ENCODE measurements around the gene GAPVD1. TPM values are rescaled to one million over a fixed set of nuclear protein-coding genes. Genes with fewer than 3 reads are reported as not detected.

Gene GAPVD1
- total and polyA plus RNA-seq, 2 of the 13 experiments (the other 11 are each of a cell fraction or from before 2014, with no cell fraction given), result 11.1 to 33.2 TPM

DNA sequence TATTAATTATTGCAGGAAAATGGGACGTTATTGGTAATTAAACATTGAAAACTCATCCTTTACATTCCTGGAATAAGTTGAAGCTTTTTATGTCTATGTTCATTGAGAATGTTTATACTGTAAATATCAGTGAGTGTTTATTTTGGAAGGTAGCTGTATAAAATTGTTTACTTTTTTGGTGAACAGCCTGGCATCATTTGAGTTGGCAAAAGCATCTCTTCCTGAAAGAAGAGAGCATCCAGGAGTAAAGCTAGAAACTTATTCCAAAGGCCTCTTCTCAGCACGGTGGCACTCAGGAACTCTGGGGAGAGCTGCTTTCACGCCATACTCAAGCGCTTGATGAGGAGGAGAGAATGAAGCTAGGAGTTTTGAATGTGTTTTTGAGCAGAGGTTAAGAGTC is 79.9 kb downstream of the GAPVD1 start:
- FAIRE-seq (no peak), DNase-seq (ENCODE audit: low spot score) (no peak), ATAC-seq (no peak)
- ChIA-PET POLR2A (no interaction called here), CTCF (ENCODE audit: low intra/inter-chr PET ratio, low total read pairs) (no interaction called here)
- WGBS (ENCODE audit: low lambda C conversion rate), result 99% methylated on average over 4 of the region's 4 CpGs
- H2AFZ ChIP-seq (ENCODE audit: low read length), result no peak overlapping the region
- no peaks in the 10 kb centered on the region for H4K20me1 ChIP-seq (ENCODE audit: insufficient read depth, low read length)
- H3K27me3 ChIP-seq (ENCODE audit: control insufficient read depth in 1 of 2, insufficient read depth in 2 of 2, low read length in 2 of 2), result no peaks in the 10 kb centered on the region
- intact Hi-C loops (cut with micrococcal nuclease; ENCODE audit: unreplicated experiment), result no loop called here
- no peak overlapping the region for H3K4me3 ChIP-seq (replicated peaks in 1 of 3; ENCODE audit: insufficient read depth in 1 of 3, low read depth in 2 of 3, low read length in 3 of 3)
- TF ChIP-seq ZNF720 (CRISPR knock-in tag; IDR thresholded peaks at IDR 0.05), result no peak
- TF ChIP-seq STAG1 (CRISPR knock-in tag; IDR thresholded peaks at IDR 0.05), result no peak
- TF ChIP-seq, protein P1, sequence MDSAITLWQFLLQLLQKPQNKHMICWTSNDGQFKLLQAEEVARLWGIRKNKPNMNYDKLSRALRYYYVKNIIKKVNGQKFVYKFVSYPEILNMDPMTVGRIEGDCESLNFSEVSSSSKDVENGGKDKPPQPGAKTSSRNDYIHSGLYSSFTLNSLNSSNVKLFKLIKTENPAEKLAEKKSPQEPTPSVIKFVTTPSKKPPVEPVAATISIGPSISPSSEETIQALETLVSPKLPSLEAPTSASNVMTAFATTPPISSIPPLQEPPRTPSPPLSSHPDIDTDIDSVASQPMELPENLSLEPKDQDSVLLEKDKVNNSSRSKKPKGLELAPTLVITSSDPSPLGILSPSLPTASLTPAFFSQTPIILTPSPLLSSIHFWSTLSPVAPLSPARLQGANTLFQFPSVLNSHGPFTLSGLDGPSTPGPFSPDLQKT (CRISPR knock-in tag; IDR thresholded peaks at IDR 0.05; ENCODE audit: borderline replicate concordance), result no peak
- no peak for TF ChIP-seq ZSCAN20 (CRISPR knock-in tag; IDR thresholded peaks at IDR 0.05; ENCODE audit: borderline replicate concordance)
- H3K9ac ChIP-seq (ENCODE audit: insufficient read depth, low read depth, low read length), result no peak overlapping the region
- peaks cover 20% of the 10 kb centered on the region for H3K4me1 ChIP-seq (ENCODE audit: insufficient read depth, low read length)
- H3K9me3 ChIP-seq (ENCODE audit: low read length), result no peaks in the 10 kb centered on the region
- in situ Hi-C loops (cut with HindIII; ENCODE audit: extremely low pct_ligation_motif_present, low pct_unique_long_range_greater_than_20kb), result no loop called here
- BruUV-seq (replicated peaks), result no TSS peak
- H3K36me3 ChIP-seq (replicated peaks in 1 of 2; ENCODE audit: control insufficient read depth in 1 of 2, insufficient read depth in 2 of 2, low read length in 2 of 2), result peaks cover 9 to 42% of the 10 kb centered on the region in 2 experiments; a peak in 4 of 5 replicates
- H3K4me2 ChIP-seq (ENCODE audit: low read depth, low read length), result no peak overlapping the region
- H3K27ac ChIP-seq (ENCODE audit: extremely low read length, insufficient read depth, low read length), result no peak overlapping the region
- no peaks in the 10 kb centered on the region for H3K79me2 ChIP-seq (ENCODE audit: insufficient read depth, low read length)

DNA sequence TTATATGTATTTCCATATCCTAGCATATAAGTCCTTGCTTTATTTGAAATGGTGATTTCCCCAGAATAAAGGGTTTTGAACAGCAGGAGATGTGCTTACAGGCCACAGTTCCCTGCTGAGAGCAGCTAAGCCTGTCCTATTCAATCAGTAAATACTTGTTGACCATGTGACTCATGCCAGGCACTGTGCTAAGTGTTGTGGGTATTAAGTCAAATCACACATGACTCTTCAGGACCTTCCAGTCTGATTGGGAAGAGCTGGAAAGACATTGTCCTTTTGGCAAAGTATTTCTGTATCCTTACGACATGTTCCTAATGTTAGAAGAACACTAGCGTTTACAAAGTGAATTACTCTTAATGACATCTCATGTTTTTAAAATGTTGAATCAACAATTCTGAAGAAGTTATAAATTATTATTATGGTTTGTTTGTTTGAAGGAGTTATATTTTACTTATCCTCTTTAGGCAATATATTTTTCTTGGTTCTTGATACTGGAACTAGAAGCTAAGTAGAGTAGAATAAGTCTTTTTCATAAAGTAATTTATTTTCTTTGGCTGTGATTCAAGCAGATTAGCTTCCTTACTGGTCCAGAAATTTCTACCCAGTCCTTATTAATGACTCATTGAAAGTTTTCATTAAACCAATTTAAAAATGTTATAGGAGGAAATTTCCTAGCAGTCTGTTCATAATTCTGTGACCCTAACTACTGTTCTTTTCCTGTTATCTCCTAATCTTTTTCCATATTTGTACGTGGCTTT is 82.1 kb downstream of the GAPVD1 start:
- CTCF ChIA-PET (ENCODE audit: low intra/inter-chr PET ratio, low total read pairs), result no interaction called here
- no TSS peak for BruUV-seq (replicated peaks)

More for the DNA sequence above, 82.1 kb downstream of the GAPVD1 start:
- Histone ChIP-seq H3K4me3 (replicated peaks in 1 of 3; ENCODE audit: insufficient read depth in 1 of 3, low read depth in 2 of 3, low read length in 3 of 3) (no peak overlapping the region), H3K9me3 (ENCODE audit: low read length) (no peaks in the 10 kb centered on the region), H3K4me2 (ENCODE audit: low read depth, low read length) (no peak overlapping the region), H4K20me1 (ENCODE audit: insufficient read depth, low read length) (no peaks in the 10 kb centered on the region), H3K4me1 (ENCODE audit: insufficient read depth, low read length) (peaks cover 22% of the 10 kb centered on the region), H3K27ac (ENCODE audit: extremely low read length, insufficient read depth, low read length) (no peak overlapping the region), H3K36me3 (replicated peaks in 1 of 2; ENCODE audit: control insufficient read depth in 1 of 2, insufficient read depth in 2 of 2, low read length in 2 of 2) (peaks cover 9 to 47% of the 10 kb centered on the region in 2 experiments; a peak in 4 of 5 replicates), H2AFZ (ENCODE audit: low read length) (no peak overlapping the region), H3K79me2 (ENCODE audit: insufficient read depth, low read length) (no peaks in the 10 kb centered on the region), H3K27me3 (ENCODE audit: control insufficient read depth in 1 of 2, insufficient read depth in 2 of 2, low read length in 2 of 2) (no peaks in the 10 kb centered on the region), H3K9ac (ENCODE audit: insufficient read depth, low read depth, low read length) (no peak overlapping the region)
- POLR2A ChIA-PET, result interaction anchor here (1.5 kb wide), 1 partner anchor 102 kb away, joined by 6 read pairs; the partner anchor contains the start of gene HSPA5
- intact Hi-C loops (cut with micrococcal nuclease; ENCODE audit: unreplicated experiment), result no loop called here
- in situ Hi-C loops (cut with HindIII; ENCODE audit: extremely low pct_ligation_motif_present, low pct_unique_long_range_greater_than_20kb), result no loop called here
- ATAC-seq (no peak), FAIRE-seq (no peak), DNase-seq (ENCODE audit: low spot score) (no peak)
- 98% methylated on average over 3 of the region's 3 CpGs for WGBS (ENCODE audit: low lambda C conversion rate)
- TF ChIP-seq MYNN (CRISPR knock-in tag; IDR thresholded peaks at IDR 0.05; ENCODE audit: low read depth) (no peak), KLF9 (CRISPR knock-in tag; IDR thresholded peaks at IDR 0.05; ENCODE audit: low read depth) (no peak), ZNF205 (CRISPR knock-in tag; IDR thresholded peaks at IDR 0.05) (no peak), ZFP37 (CRISPR knock-in tag; IDR thresholded peaks at IDR 0.05; ENCODE audit: borderline replicate concordance) (no peak), PCBP2 (optimal IDR thresholded peaks at IDR 0.05; ENCODE audit: low read depth, low read length, poor library complexity, severe bottlenecking) (no peak), TBX3 (IDR thresholded peaks at IDR 0.05; ENCODE audit: borderline replicate concordance) (no peak), CBX5 (CRISPR knock-in tag; IDR thresholded peaks at IDR 0.05; ENCODE audit: borderline replicate concordance) (no peak), FIP1L1 (IDR thresholded peaks at IDR 0.05; ENCODE audit: borderline replicate concordance, insufficient read depth, low read depth, low read length) (no peak)
- TF ChIP-seq, protein P2, sequence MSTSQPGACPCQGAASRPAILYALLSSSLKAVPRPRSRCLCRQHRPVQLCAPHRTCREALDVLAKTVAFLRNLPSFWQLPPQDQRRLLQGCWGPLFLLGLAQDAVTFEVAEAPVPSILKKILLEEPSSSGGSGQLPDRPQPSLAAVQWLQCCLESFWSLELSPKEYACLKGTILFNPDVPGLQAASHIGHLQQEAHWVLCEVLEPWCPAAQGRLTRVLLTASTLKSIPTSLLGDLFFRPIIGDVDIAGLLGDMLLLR (CRISPR knock-in tag; IDR thresholded peaks at IDR 0.05), result no peak
- TF ChIP-seq, protein P3, sequence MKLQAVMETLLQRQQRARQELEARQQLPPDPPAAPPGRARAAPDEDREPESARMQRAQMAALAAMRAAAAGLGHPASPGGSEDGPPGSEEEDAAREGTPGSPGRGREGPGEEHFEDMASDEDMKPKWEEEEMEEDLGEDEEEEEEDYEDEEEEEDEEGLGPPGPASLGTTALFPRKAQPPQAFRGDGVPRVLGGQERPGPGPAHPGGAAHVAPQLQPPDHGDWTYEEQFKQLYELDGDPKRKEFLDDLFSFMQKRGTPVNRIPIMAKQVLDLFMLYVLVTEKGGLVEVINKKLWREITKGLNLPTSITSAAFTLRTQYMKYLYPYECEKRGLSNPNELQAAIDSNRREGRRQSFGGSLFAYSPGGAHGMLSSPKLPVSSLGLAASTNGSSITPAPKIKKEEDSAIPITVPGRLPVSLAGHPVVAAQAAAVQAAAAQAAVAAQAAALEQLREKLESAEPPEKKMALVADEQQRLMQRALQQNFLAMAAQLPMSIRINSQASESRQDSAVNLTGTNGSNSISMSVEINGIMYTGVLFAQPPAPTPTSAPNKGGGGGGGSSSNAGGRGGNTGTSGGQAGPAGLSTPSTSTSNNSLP (IDR thresholded peaks at IDR 0.05; ENCODE audit: low read depth, low read length), result no peak
